Tibial nerve (tissue), 4 donors: ENCODE data around the gene DHRS13. TPM values are rescaled to one million over a fixed set of nuclear protein-coding genes. Genes with fewer than 3 reads are reported as not detected.

Source experiments
- DNase-seq, 2 donors: peaks; one replicate each; pipeline ENCODE4 v3.0.0-alpha.2; 2019; ENCODE audit warnings: low spot score in 2 of 2
- H3K27ac ChIP-seq, 4 donors: fragments of 200-600 bp; sonication (generic) in 3 of 4; one replicate each; pipeline ENCODE4 v1.5.1; 2017 to 2019; ENCODE audit warnings: mild to moderate bottlenecking in 1 of 4
- H3K27me3 ChIP-seq, 2 donors: fragments of 200-600 bp; sonication (generic) in 1 of 2; one replicate each; pipeline versions ENCODE4 v1.5.1 to v1.6.0; 2017 to 2019
- H3K36me3 ChIP-seq, 3 donors: fragments of 200-600 bp; sonication (generic); one replicate each; pipeline ENCODE4 v1.5.1; 2018 to 2019
- H3K4me1 ChIP-seq, 4 donors: fragments of 200-600 bp; sonication (generic) in 3 of 4; one replicate each; pipeline ENCODE4 v1.5.1; 2017 to 2019
- H3K4me3 ChIP-seq, 4 donors: fragments of 200-600 bp; sonication (generic) in 3 of 4; one replicate each; pipeline ENCODE4 v1.5.1; 2017 to 2019; ENCODE audit warnings: mild to moderate bottlenecking in 1 of 4, moderate library complexity in 1 of 4
- H3K9me3 ChIP-seq, 4 donors: fragments of 200-600 bp; sonication (generic) in 3 of 4; one replicate each; pipeline ENCODE4 v1.5.1; 2017 to 2019
- EP300 ChIP-seq, 2 donors: sonication (generic); formaldehyde crosslinking; IDR thresholded peaks; one replicate each; pipeline ENCODE4 v1.6.1; 2017; ENCODE audit warnings: antibody characterized with exemption in 2 of 2, mild to moderate bottlenecking in 1 of 2
- POLR2A ChIP-seq, 2 donors: fragments of 450-650 bp; IDR thresholded peaks; one replicate each; pipeline ENCODE4 v1.6.1; 2017; ENCODE audit warnings: antibody characterized with exemption in 2 of 2, mild to moderate bottlenecking in 2 of 2, moderate library complexity in 2 of 2
- WGBS, 2 donors: methylation state at CpG; one replicate each; pipeline ENCODE4 v1.1.5; 2018; 5-methylcytosine and 5-hydroxymethylcytosine counted together
- total RNA-seq, 4 donors: library from RNA; depleted of rRNA; stranded (reverse); fragments of >200 nt; gene quantifications; one replicate each; pipeline ENCODE4 v1.1.0, GENCODE V29; 2016
- TF ChIP-seq, protein P1 (sequence below), 5 experiments: fragments of 200-600 bp in 3 of 5; fragments of 450-650 bp in 2 of 5; sonication (generic) in 3 of 5; IDR thresholded peaks; one replicate each; pipeline ENCODE4 v1.5.1; 2016 to 2019; ENCODE audit warnings: antibody characterized with exemption in 5 of 5, mild to moderate bottlenecking in 3 of 5, moderate library complexity in 2 of 5

DHRS13 gene
- total RNA-seq, 4 donors from 2014 or later = 2.4 to 21.9 (median 8.8) TPM

DNA sequence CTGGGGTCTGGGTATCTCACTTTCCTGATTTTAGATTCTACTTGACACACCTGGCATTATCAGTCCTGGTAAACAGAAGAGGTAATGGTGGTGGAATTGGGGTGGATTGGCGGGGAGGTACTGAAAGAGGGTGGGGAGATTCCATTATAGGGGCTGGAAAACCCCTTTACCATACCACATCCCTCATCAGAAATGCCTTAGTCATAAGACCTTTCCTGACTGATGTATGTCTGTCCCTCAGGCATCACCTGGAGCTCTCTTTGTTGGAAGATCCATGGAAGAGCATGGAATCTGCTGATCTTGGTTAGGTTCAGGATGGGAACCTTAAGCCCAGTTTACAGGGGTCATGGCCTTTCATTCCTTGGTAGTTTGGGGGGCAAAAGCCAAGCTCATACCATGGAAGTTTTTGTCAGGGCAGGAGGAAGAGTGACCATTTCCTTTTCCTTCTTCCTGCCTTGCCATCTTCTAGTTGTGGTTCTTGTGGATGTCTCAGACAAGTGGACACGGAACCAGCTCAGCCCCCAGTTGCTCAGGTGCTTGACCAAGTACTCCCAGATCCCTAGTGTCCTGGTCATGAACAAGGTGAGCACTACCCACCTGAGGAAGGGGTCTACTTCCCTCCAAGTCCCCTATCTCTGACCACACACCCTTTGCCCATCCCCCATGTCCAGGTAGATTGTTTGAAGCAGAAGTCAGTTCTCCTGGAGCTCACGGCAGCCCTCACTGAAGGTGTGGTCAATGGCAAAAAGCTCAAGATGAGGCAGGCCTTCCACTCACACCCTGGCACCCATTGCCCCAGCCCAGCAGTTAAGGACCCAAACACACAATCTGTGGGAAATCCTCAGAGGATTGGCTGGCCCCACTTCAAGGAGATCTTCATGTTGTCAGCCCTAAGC is 44.7 kb downstream of the DHRS13 start:
- Histone ChIP-seq H3K9me3 (no peaks in the 10 kb centered on the region), H3K36me3 (peaks cover 0 to 60% (median 10%) of the 10 kb centered on the region in 3 donors), H3K4me3 (no peak overlapping the region), H3K4me1 (peaks cover 0 to 17% (median 8%) of the 10 kb centered on the region in 4 donors), H3K27ac (no peak overlapping the region), H3K27me3 (no peaks in the 10 kb centered on the region)
- TF ChIP-seq, protein P1, sequence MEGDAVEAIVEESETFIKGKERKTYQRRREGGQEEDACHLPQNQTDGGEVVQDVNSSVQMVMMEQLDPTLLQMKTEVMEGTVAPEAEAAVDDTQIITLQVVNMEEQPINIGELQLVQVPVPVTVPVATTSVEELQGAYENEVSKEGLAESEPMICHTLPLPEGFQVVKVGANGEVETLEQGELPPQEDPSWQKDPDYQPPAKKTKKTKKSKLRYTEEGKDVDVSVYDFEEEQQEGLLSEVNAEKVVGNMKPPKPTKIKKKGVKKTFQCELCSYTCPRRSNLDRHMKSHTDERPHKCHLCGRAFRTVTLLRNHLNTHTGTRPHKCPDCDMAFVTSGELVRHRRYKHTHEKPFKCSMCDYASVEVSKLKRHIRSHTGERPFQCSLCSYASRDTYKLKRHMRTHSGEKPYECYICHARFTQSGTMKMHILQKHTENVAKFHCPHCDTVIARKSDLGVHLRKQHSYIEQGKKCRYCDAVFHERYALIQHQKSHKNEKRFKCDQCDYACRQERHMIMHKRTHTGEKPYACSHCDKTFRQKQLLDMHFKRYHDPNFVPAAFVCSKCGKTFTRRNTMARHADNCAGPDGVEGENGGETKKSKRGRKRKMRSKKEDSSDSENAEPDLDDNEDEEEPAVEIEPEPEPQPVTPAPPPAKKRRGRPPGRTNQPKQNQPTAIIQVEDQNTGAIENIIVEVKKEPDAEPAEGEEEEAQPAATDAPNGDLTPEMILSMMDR (IDR thresholded peaks at IDR 0.05) = no peak
- TF ChIP-seq EP300 (IDR thresholded peaks at IDR 0.05) (no peak), POLR2A (IDR thresholded peaks at IDR 0.05) (no peak)
- no peak for DNase-seq
- WGBS, 2 donors = 89 to 90% methylated on average over 3 of the region's 3 CpGs

DNA sequence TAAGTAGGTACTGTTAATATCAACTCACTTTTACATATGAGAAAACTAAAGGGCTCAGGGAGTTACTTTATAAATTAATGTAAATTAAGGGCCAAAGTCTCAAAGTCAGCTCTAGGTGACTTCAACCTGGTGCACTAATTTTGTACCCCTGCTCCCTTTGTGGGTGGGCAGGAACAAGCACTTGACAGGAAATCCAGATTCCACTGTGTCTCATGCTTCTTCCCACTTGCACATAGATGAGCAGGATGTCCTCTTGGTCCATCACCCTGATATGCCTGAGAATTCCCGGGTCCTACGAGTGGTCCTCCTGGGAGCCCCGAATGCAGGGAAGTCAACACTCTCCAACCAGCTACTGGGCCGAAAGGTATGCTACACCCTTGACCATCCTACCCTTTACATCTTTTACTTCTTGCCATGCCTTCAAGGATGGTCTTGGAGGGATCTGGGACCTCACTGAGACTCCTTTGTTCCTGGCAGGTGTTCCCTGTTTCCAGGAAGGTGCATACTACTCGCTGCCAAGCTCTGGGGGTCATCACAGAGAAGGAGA is 46.8 kb downstream of the DHRS13 start:
- TF ChIP-seq POLR2A (IDR thresholded peaks at IDR 0.05) (no peak), EP300 (IDR thresholded peaks at IDR 0.05) (no peak)
- TF ChIP-seq, protein P1 (IDR thresholded peaks at IDR 0.05) = no peak
- Histone ChIP-seq H3K4me3 (no peak overlapping the region), H3K27me3 (no peaks in the 10 kb centered on the region), H3K27ac (no peak overlapping the region), H3K4me1 (peaks cover 0 to 17% (median 8%) of the 10 kb centered on the region in 4 donors), H3K9me3 (no peaks in the 10 kb centered on the region), H3K36me3 (peaks cover 0 to 51% (median 10%) of the 10 kb centered on the region in 3 donors)
- DNase-seq = no peak
- WGBS, 2 donors = 87 to 93% methylated on average over 5 of the region's 5 CpGs

DNA sequence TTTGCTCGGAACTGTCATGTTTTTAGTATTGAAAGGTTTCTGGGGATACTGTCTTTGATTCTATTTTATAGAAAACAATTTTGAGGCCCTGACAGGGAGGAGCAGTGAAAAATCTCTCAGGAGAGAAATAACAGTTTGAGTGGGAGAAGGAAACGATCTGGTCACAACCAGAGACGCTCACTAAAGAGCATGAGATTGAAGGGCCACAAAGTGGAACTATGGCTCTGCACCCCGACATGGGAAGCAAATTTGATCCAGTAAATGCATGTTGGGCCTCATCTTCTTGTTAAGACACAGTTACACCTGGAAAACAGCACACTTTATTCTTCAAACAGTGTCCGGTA is 47.6 kb downstream of the DHRS13 start:
- TF ChIP-seq, protein P1 (IDR thresholded peaks at IDR 0.05) = no peak
- TF ChIP-seq POLR2A (IDR thresholded peaks at IDR 0.05) = no peak
- no peak for TF ChIP-seq EP300 (IDR thresholded peaks at IDR 0.05)
- H3K4me1 ChIP-seq = peaks cover 0 to 17% (median 8%) of the 10 kb centered on the region in 4 donors
- no peaks in the 10 kb centered on the region for H3K9me3 ChIP-seq
- peak overlapping the region; percentile 61 to 74 (median 66) for H3K4me3 ChIP-seq
- peak overlapping the region; percentile 51 to 87 (median 76) for H3K27ac ChIP-seq
- H3K27me3 ChIP-seq = no peaks in the 10 kb centered on the region
- 16 to 18% methylated on average over 5 of the region's 5 CpGs for WGBS, 2 donors
- no peak for DNase-seq
- peaks cover 0 to 43% (median 10%) of the 10 kb centered on the region in 3 donors for H3K36me3 ChIP-seq

- H3K9me3 ChIP-seq = no peaks in the 10 kb centered on the region
- peak in 1 of 2 donors; percentile 87 for TF ChIP-seq EP300 (IDR thresholded peaks at IDR 0.05)
- TF ChIP-seq, protein P1 (IDR thresholded peaks at IDR 0.05) = no peak
- TF ChIP-seq POLR2A (IDR thresholded peaks at IDR 0.05) = peak in 1 of 2 donors; percentile 48
- WGBS, 2 donors = 2% methylated on average over 41 to 42 of the region's 42 CpGs
- peaks cover 0 to 37% (median 10%) of the 10 kb centered on the region in 3 donors for H3K36me3 ChIP-seq
- H3K27me3 ChIP-seq = no peaks in the 10 kb centered on the region
- peak; percentile 59 to 79 for DNase-seq
- peaks cover 0 to 17% (median 8%) of the 10 kb centered on the region in 4 donors for H3K4me1 ChIP-seq
- peak within 1 kb of the TSS; percentile 51 to 87 (median 76) for H3K27ac ChIP-seq
- H3K4me3 ChIP-seq = peak within 1 kb of the TSS; percentile 61 to 74 (median 66)
These were observed 48.2 kb downstream of the DHRS13 start, which contains the start of gene ERAL1 for GRCh38 chr17:28854457-28855335. ERAL1 (plus strand) TSS chr17:28855016; CDS start chr17:28855035, 19 bp downstream.
